DOHH2 (cell line): ENCODE results near the gene RANBP3.

Source experiments
- H3F3A ChIP-seq: fragments of 200-600 bp; sonication (generic), shearing (Covaris generic); 2 replicates; pipeline ENCODE4 v1.6.0; 2016; ENCODE audit warnings: antibody characterized with exemption, mild to moderate bottlenecking; ENCODE audit not compliant: control insufficient read depth, insufficient read depth
- H3K27ac ChIP-seq: fragments of 200-600 bp; sonication (generic); 2 replicates; pipeline ENCODE4 v1.5.1; 2014; ENCODE audit warnings: low read depth, mild to moderate bottlenecking, low read length, moderate library complexity
- H3K27me3 ChIP-seq: fragments of 200-600 bp; sonication (generic); 2 replicates; pipeline ENCODE4 v1.6.1; 2014; ENCODE audit warnings: mild to moderate bottlenecking, low read length, mixed read lengths; ENCODE audit not compliant: control insufficient read depth
- H3K36me3 ChIP-seq: fragments of 200-600 bp; sonication (generic); 2 replicates; pipeline ENCODE4 v1.6.1; 2014; ENCODE audit warnings: mild to moderate bottlenecking, low read length, moderate library complexity, mixed read lengths; ENCODE audit not compliant: control insufficient read depth
- H3K4me1 ChIP-seq: fragments of 200-600 bp; sonication (generic); 2 replicates; pipeline ENCODE4 v1.6.1; 2014; ENCODE audit warnings: mild to moderate bottlenecking, low read length, mixed read lengths; ENCODE audit not compliant: control insufficient read depth
- H3K4me2 ChIP-seq: fragments of 200-600 bp; sonication (generic); 2 replicates; pipeline ENCODE4 v1.6.0; 2014; ENCODE audit warnings: mild to moderate bottlenecking, low read length, moderate library complexity
- H3K4me3 ChIP-seq: fragments of 200-600 bp; sonication (generic); 2 replicates; pipeline ENCODE4 v1.5.1; 2014; ENCODE audit warnings: mild to moderate bottlenecking, low read length, mixed read lengths
- H3K79me2 ChIP-seq: fragments of 200-600 bp; sonication (generic); 2 replicates; pipeline ENCODE4 v1.6.1; 2014; ENCODE audit warnings: mild to moderate bottlenecking, low read length, mixed read lengths; ENCODE audit not compliant: control insufficient read depth
- H3K9me2 ChIP-seq: fragments of 200-600 bp; sonication (generic); replicated peaks from 2 replicates; pipeline ENCODE4 v1.6.1; 2014; ENCODE audit warnings: mild to moderate bottlenecking, low read length, mixed read lengths; ENCODE audit not compliant: control insufficient read depth
- H3K9me3 ChIP-seq: fragments of 200-600 bp; sonication (generic); 2 replicates; pipeline ENCODE4 v1.6.1; 2014; ENCODE audit warnings: antibody characterized with exemption, low read length, mixed read lengths; ENCODE audit not compliant: control insufficient read depth, insufficient read depth
- H4K20me1 ChIP-seq: fragments of 200-600 bp; sonication (generic); 2 replicates; pipeline ENCODE4 v1.6.0; 2014; ENCODE audit warnings: low read depth, mild to moderate bottlenecking, antibody characterized with exemption, low read length, moderate library complexity; ENCODE audit not compliant: control insufficient read depth, insufficient read depth
- EZH2phosphoT487 ChIP-seq: fragments of 200-600 bp; sonication (generic); IDR thresholded peaks from 2 replicates; pipeline ENCODE4 v1.6.1; 2017; ENCODE audit warnings: borderline replicate concordance, mild to moderate bottlenecking, antibody characterized with exemption, low read length, moderate library complexity, mixed read lengths
- TF ChIP-seq, protein P1 (sequence below): fragments of 200-600 bp; sonication (generic); IDR thresholded peaks from one replicate; pipeline ENCODE4 v1.5.1; 2014; ENCODE audit warnings: antibody characterized with exemption, mild to moderate bottlenecking, low read depth, low read length; ENCODE audit not compliant: poor library complexity, severe bottlenecking

Gene RANBP3

DNA sequence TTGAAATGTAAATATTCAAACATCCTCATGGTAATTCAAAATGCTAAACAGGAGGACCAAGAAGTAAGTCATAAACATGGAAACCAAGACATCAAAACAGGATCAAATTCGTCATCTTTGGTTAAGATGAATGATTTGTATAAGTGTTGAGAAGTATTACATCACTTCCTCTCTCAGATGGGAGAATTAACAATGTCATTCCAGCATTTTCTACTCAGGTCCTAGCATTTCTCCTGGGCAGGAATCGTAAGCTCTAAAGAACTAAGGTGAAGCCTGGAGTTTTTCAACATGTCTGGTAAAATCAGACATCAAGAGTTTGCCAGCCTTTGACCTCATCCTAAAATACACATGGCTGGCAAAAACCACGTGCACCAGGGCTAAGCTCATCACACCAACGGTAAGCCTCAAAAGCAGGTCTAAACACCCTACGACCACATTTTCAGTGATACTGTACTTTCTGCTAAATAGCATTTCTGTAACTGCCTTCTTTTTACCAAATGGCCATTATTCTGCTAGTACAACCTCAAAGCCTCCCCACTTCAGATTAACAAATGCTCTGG is 24.8 kb downstream of the RANBP3 start:
- Histone ChIP-seq H3K4me3 (no peak overlapping the region), H4K20me1 (peaks cover 35% of the 10 kb centered on the region), H3F3A (no peaks in the 10 kb centered on the region), H3K79me2 (peaks cover 100% of the 10 kb centered on the region), H3K27me3 (no peaks in the 10 kb centered on the region), H3K4me1 (peaks cover 57% of the 10 kb centered on the region), H3K36me3 (peaks cover 54% of the 10 kb centered on the region), H3K9me3 (no peaks in the 10 kb centered on the region), H3K27ac (peak overlapping the region; percentile 10; the same call in 1 of the 2 replicates), H3K4me2 (0 out of 2 replicates have a peak overlapping the region, but pooled peaks have one; percentile 1), H3K9me2 (no peaks in the 10 kb centered on the region)
- no peak for TF ChIP-seq EZH2phosphoT487
- TF ChIP-seq, protein P1, sequence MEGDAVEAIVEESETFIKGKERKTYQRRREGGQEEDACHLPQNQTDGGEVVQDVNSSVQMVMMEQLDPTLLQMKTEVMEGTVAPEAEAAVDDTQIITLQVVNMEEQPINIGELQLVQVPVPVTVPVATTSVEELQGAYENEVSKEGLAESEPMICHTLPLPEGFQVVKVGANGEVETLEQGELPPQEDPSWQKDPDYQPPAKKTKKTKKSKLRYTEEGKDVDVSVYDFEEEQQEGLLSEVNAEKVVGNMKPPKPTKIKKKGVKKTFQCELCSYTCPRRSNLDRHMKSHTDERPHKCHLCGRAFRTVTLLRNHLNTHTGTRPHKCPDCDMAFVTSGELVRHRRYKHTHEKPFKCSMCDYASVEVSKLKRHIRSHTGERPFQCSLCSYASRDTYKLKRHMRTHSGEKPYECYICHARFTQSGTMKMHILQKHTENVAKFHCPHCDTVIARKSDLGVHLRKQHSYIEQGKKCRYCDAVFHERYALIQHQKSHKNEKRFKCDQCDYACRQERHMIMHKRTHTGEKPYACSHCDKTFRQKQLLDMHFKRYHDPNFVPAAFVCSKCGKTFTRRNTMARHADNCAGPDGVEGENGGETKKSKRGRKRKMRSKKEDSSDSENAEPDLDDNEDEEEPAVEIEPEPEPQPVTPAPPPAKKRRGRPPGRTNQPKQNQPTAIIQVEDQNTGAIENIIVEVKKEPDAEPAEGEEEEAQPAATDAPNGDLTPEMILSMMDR: no peak

DNA sequence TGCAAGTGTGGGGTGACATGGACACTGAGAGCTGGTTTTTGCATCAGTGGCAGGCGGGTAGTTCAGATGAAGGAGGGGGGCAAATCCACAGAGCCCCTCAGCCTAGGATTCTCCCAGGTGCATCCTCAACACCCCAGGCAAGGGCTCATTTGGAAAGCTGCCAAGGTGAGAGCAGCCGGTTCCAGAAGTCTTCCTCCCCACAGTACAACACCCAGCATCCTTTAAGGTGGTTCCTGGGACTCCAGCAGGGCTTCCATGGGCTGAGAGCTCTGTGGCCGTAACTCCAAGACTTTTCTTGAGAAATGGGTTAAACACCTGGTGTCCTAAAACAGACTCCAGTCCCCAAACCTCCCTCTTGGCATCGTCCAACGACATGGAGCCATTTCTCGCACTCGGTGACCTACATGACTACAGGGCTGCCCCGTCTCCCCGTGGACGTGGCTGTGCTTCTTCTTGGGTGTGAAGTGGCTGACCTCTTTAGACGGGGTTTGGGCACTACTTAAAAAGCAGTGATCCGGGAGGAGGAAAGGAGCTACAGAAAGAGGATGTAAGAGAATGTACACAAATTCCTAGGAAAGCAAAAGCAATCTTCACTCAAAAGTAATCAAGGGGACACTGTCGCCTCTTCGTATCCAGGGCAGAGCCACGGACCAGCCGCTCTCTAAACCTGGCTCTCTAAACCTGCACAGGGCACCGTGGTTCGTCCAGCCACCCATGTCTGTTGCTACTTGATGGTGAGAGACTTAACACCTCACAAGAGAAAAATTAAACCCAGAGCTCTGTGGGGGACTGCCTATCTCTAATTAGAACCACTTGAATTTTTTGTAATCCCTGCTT is 25.5 kb downstream of the RANBP3 start:
- Histone ChIP-seq H3K27me3 (no peaks in the 10 kb centered on the region), H3F3A (no peaks in the 10 kb centered on the region), H3K4me2 (0 out of 2 replicates have a peak overlapping the region, but pooled peaks have one; percentile 1), H3K27ac (peak overlapping the region; percentile 10; the same call in 1 of the 2 replicates), H3K79me2 (peaks cover 100% of the 10 kb centered on the region), H4K20me1 (peaks cover 33% of the 10 kb centered on the region), H3K4me1 (peaks cover 57% of the 10 kb centered on the region), H3K4me3 (no peak overlapping the region), H3K9me2 (no peaks in the 10 kb centered on the region), H3K9me3 (no peaks in the 10 kb centered on the region), H3K36me3 (peaks cover 49% of the 10 kb centered on the region)
- TF ChIP-seq, protein P1: no peak
- no peak for TF ChIP-seq EZH2phosphoT487

DNA sequence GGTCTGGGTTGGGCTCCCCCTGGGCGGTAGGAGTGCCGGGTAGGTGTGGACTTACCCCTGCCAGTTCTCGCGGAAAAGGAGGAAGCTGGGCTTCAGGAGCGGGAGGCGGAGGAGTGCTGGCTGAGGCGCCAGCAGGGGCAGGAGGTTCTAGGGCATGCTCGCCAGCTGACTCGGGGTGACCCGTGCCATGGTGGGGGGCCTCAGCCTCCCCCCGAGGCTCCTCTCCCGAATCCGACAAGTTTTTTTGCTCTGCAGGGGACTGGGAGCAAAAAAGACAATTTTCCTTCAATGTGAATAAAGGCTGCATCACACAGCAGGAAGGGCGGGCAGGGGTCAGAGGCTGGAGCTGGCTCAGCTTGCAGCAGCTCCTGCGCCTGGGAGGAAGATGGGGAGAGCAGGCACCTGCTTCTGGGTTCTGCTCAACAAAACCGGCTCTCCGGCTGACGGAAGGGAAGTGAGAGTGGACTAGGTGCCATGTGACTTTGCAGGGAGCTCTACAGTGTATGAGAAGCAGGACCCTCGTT is 26.5 kb downstream of the RANBP3 start:
- Histone ChIP-seq H3K4me3 (no peak overlapping the region), H3K27ac (no peak overlapping the region), H3K79me2 (peaks cover 97% of the 10 kb centered on the region), H3K4me2 (no peak overlapping the region), H3K27me3 (no peaks in the 10 kb centered on the region), H3K4me1 (peaks cover 50% of the 10 kb centered on the region), H3F3A (no peaks in the 10 kb centered on the region), H3K36me3 (peaks cover 43% of the 10 kb centered on the region), H3K9me3 (no peaks in the 10 kb centered on the region), H4K20me1 (peaks cover 28% of the 10 kb centered on the region), H3K9me2 (no peaks in the 10 kb centered on the region)
- TF ChIP-seq, protein P1: no peak
- TF ChIP-seq EZH2phosphoT487: no peak
